Measurements from ENCODE around the gene SGSH. TPM values are rescaled to one million over a fixed set of nuclear protein-coding genes. Genes with fewer than 3 reads are reported as not detected.
A peak's percentile ranks its signal among the peaks of the same experiment; 100 is the strongest.

The SGSH gene
- total RNA-seq, 1 experiment from 2014 or later: 19.8 TPM

GRCh38 chr17:80189611-80190010, 30.5 kb downstream of the SGSH start:
- no peaks in the 10 kb centered on the region for H3K27me3 ChIP-seq (ENCODE audit: insufficient read depth, low read length)
- Mint-ChIP-seq H3K4me1 (peaks cover 0 to 10% of the 10 kb centered on the region in 2 experiments; a peak in 2 of 4 replicates), H3K36me3 (ENCODE audit: insufficient read depth in 1 of 3, low read depth in 3 of 3) (no peaks in the 10 kb centered on the region), H3K27me3 (ENCODE audit: low read depth) (peaks cover 8% of the 10 kb centered on the region), H3K27ac (no peak overlapping the region), H3K9me3 (no peaks in the 10 kb centered on the region), H3K4me3 (no peak overlapping the region)
- peak; percentile 30 for DNase-seq
- H3K9ac ChIP-seq (ENCODE audit: extremely low read depth, insufficient read length, low read length): no peak overlapping the region
- H3K79me2 ChIP-seq (ENCODE audit: insufficient read depth, low read length): no peaks in the 10 kb centered on the region
- no CpG with 5 or more reads among the region's 23 CpGs for whole genome bisulfite sequencing (ENCODE audit: extremely low coverage, insufficient read length, low lambda C conversion rate)
- H3K4me2 ChIP-seq (ENCODE audit: insufficient read depth, insufficient read length, low read length): no peak overlapping the region
- no peak overlapping the region for H2BK120ac ChIP-seq (ENCODE audit: low read depth, low read length, poor library complexity, severe bottlenecking)
- no peaks in the 10 kb centered on the region for H4K20me1 ChIP-seq (ENCODE audit: control insufficient read depth, insufficient read depth, insufficient read length)
- TF ChIP-seq CTCF (conservative IDR thresholded peaks at IDR 0.05): no peak
- H3K4ac ChIP-seq (ENCODE audit: low read depth, low read length): no peak overlapping the region
- H3K9me3 ChIP-seq (ENCODE audit: control insufficient read depth, low read depth, low read length): no peaks in the 10 kb centered on the region
- no peak overlapping the region for H2BK20ac ChIP-seq (ENCODE audit: low read depth, low read length, poor library complexity, severe bottlenecking)
- H2BK15ac ChIP-seq (ENCODE audit: low read depth, low read length): no peak overlapping the region
- H4K5ac ChIP-seq (ENCODE audit: insufficient read length, low read depth, low read length): no peak overlapping the region
- no peaks in the 10 kb centered on the region for H3K4me1 ChIP-seq (ENCODE audit: insufficient read depth, low read length)
- no peak overlapping the region for H3T11ph ChIP-seq (ENCODE audit: low read length)
- no peak overlapping the region for H2AK5ac ChIP-seq (ENCODE audit: insufficient read length, low read length)
- no peak overlapping the region for H2AFZ ChIP-seq (ENCODE audit: low read length)
- no peaks in the 10 kb centered on the region for H3K23me2 ChIP-seq (ENCODE audit: insufficient read length, low read depth, low read length, poor library complexity, severe bottlenecking)
- no peak overlapping the region for H3K27ac ChIP-seq (ENCODE audit: insufficient read length, low read depth, low read length)
- no peak overlapping the region for H3K56ac ChIP-seq (ENCODE audit: insufficient read length, low read depth, low read length)
- no peak overlapping the region for H4K8ac ChIP-seq (replicated peaks; ENCODE audit: insufficient read length, low read depth, low read length)
- no peak overlapping the region for H3K23ac ChIP-seq (ENCODE audit: insufficient read length, low read depth, low read length)
- no peak overlapping the region for H2BK12ac ChIP-seq (ENCODE audit: insufficient read length, low read depth, low read length)
- H3K18ac ChIP-seq (ENCODE audit: insufficient read length, low read depth, low read length): no peak overlapping the region
- no peak overlapping the region for H4K91ac ChIP-seq (ENCODE audit: insufficient read length, low read depth, low read length)
- H3K14ac ChIP-seq (ENCODE audit: insufficient read depth, low read length): no peak overlapping the region
- no peaks in the 10 kb centered on the region for H3K79me1 ChIP-seq (ENCODE audit: insufficient read depth, low read depth, low read length, poor library complexity, severe bottlenecking)
- H2BK5ac ChIP-seq (ENCODE audit: insufficient read length, low read length): no peak overlapping the region
